NCI-H1436 (cell line): ENCODE data around the gene ALDH3B2.

Experiments
- DNase-seq: peaks from one replicate; lab custom pipeline; 2025; lab: John Stamatoyannopoulos, UW

The ALDH3B2 gene

DNA sequence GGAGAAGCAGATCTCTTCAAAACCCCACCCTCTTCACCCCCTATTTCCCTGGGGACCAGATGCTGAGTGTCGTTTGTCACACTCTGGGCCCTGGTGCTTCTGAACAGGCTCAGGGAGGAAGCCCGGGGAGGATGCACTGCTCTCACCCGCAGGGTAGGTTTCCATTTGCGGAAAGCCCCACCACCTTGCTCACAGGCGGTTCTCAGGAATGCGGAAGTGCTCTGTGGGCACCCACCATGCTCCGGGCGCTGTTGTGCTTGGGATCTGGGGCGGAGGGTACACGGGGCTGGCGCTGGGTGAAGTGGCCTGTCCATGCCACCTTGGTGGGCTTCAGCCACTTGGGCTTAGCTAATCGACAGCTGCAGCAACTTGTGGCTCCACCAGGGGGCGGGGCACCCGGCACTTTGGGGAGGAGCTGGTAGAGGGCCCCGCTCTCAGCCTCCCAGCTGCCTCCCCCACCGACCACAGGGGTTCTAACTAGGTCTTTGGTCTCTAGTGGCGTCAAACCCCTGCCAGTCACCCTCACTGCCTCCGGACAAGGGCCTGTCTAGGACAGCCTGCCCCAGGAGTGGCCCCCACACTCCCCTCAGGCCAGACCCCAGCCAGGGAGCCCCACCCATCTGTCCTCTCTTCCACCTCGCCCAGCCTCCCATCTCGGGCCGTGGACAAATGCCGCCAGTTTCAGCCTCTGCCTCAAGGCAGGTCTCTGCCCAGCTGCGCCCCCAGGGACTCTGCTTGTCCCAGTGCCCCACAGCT is 60.3 kb downstream of the ALDH3B2 start:
- DNase-seq: no peak

GRCh38 chr11:67613313-67613959 is 61.0 kb downstream of the ALDH3B2 start:
- DNase-seq: no peak

GRCh38 chr11:67612751-67613150 is 61.7 kb downstream of the ALDH3B2 start:
- no peak for DNase-seq
